ENCODE data around the gene FAM120B.

FAM120B gene

DNA sequence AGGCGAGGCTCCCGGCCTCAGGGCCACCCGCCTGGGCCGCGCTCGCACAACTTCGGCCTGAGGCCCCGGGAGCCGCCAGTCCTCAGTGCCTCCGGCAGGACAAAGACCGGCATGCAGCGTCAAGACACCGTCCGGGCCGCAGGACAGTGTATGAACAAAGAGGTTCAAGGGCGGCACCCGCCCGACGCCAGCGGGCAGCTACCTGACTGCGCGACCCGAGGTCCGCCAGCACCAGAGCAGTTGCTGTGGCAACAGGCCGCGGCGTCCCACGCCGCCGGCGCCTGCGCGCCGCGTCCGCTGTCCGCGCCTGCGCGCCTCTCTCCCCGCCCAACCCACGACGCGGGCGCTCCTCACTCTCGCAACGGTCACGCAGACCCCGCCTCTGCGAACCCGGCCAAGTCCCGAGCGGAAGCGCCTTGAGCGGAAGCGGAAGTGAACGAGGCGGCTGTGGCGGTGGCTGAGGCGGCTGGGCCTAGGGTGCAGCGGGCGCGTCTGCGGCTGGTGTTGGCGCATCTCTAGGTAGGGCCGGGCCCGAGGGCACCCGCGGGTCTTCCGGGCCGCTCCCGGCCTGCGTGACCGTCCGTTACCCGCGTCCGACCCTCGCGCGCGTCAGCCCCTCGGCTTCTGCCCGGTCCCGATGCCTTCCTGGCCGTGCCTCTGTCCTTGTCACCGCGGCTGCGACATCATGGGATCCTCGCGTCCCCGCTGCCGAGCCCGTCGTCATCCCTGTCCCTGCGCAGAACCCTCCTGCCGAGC lies at the start of gene FAM120B:
TSS of gene FAM120B (plus strand) at position 435 of the 756 bp plus-strand sequence. CDS start 10,633 bp downstream, outside the sequence.
- peak within 1 kb of the TSS; percentile 93 for H3K4me3 ChIP-seq (ENCODE audit: low read depth, low read length)
- TF ChIP-seq, protein P1, sequence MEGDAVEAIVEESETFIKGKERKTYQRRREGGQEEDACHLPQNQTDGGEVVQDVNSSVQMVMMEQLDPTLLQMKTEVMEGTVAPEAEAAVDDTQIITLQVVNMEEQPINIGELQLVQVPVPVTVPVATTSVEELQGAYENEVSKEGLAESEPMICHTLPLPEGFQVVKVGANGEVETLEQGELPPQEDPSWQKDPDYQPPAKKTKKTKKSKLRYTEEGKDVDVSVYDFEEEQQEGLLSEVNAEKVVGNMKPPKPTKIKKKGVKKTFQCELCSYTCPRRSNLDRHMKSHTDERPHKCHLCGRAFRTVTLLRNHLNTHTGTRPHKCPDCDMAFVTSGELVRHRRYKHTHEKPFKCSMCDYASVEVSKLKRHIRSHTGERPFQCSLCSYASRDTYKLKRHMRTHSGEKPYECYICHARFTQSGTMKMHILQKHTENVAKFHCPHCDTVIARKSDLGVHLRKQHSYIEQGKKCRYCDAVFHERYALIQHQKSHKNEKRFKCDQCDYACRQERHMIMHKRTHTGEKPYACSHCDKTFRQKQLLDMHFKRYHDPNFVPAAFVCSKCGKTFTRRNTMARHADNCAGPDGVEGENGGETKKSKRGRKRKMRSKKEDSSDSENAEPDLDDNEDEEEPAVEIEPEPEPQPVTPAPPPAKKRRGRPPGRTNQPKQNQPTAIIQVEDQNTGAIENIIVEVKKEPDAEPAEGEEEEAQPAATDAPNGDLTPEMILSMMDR (IDR thresholded peaks at IDR 0.05; ENCODE audit: borderline replicate concordance, insufficient read depth, low read depth, low read length): no peak

GRCh38 chr6:170257376-170257775 lies 49.2 kb upstream of the FAM120B start:
- TF ChIP-seq, protein P1 (IDR thresholded peaks at IDR 0.05; ENCODE audit: borderline replicate concordance, insufficient read depth, low read depth, low read length): no peak
- H3K4me3 ChIP-seq (ENCODE audit: low read depth, low read length): no peak overlapping the region

- no peak overlapping the region for H3K4me3 ChIP-seq (ENCODE audit: low read depth, low read length)
- TF ChIP-seq, protein P1 (IDR thresholded peaks at IDR 0.05; ENCODE audit: borderline replicate concordance, insufficient read depth, low read depth, low read length): no peak
Measured at GRCh38 chr6:170258407-170258806, 48.2 kb upstream of the FAM120B start.

- H3K4me3 ChIP-seq (ENCODE audit: low read depth, low read length): no peak overlapping the region
- TF ChIP-seq, protein P1 (IDR thresholded peaks at IDR 0.05; ENCODE audit: borderline replicate concordance, insufficient read depth, low read depth, low read length): no peak
Measured at GRCh38 chr6:170259278-170259677, 47.3 kb upstream of the FAM120B start.

DNA sequence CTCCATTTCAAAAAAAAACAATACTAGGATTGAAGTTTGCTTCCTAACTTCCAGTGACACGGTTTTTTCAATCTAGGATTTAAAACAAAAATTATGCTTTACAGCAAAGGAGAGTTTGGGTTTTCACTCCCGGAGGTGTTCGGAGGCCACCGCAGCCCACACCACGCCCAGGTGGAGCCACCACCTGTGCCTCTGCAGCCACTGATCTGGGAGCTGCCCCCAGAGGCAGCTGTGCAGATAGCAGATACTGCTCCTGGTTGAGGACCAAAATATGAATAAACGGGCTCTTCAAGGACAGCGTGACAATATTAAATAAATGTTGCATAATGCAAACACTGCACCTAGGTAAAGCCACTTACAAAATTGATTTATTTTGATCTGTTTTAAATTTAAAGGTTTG lies 45.9 kb upstream of the FAM120B start:
- TF ChIP-seq, protein P1 (IDR thresholded peaks at IDR 0.05; ENCODE audit: borderline replicate concordance, insufficient read depth, low read depth, low read length): 0 out of 2 replicates have a peak, but pooled peaks have one; percentile 3
- no peak overlapping the region for H3K4me3 ChIP-seq (ENCODE audit: low read depth, low read length)

DNA sequence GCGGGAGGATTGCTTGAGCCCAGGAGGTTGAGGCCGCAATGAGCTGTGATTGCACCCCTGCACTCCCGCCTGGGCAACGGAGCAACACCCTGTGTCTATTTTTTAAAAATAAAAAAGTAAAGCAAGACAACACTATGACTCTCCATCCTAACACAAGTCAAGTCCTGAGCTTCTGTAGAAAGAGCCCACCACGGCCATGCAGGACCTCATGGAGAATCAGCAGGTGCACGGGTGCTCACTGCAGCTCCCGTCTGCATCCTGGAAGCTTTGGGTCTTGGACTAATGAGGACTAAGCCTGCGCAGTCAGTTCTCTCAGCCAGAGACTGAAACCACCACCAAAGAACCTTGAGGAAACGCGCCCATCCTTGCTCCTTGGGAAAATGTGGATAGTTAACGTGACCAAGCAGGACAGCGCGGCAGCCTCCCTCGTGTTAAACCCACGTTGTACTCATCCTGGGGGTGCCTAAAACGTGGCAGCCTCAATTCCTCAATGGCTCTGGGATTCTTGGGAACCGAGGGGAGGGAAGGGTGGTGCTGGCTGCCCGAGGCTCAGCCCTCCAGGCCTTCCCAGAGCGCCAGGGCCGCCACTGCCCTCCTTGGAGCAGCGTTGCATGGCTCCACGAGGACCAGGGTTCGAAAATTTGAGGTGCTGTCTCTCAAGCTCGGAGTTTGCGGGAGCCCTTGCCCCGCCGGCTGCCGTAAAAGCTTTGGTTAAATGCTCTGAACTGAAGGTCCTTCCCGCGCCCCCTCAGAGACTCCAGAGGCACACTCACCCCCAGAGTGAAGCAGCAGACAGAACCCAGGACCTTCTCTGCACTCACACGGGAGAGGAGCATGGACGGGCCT lies 44.7 kb upstream of the FAM120B start:
- TF ChIP-seq, protein P1 (IDR thresholded peaks at IDR 0.05; ENCODE audit: borderline replicate concordance, insufficient read depth, low read depth, low read length): no peak
- no peak overlapping the region for H3K4me3 ChIP-seq (ENCODE audit: low read depth, low read length)

All from GM12875 (cell line).